GM19351 (cell line): ENCODE data around the gene SV2C.

Source experiments
- ATAC-seq: cut with Tn5 transposase; IDR thresholded peaks from one replicate; pipeline ENCODE4 v1.9.1; 2021; ENCODE audit warnings: mild to moderate bottlenecking, moderate library complexity; ENCODE audit not compliant: unreplicated experiment

Gene SV2C

GRCh38 chr5:76402251-76402885 is 319.2 kb downstream of the SV2C start:
- peak; percentile 44 for ATAC-seq

- peak; percentile 58 for ATAC-seq
Observed at GRCh38 chr5:76402886-76403765, 319.9 kb downstream of the SV2C start, which contains the start of gene IQGAP2. TSS of gene IQGAP2 (plus strand) at chr5:76403285. CDS start at chr5:76403546, 261 bp downstream.
